NCI-H2196 (cell line): ENCODE measurements around the gene ROMO1.
"Not testable (repeated sequence)": the region's sequence is repeated elsewhere in the genome, so short reads cannot be mapped to it uniquely, and the experiment has no call there.

ENCODE experiments used
- DNase-seq: peaks from one replicate; lab custom pipeline; 2025; ENCODE audit not compliant: unreplicated experiment; lab: John Stamatoyannopoulos, UW

ROMO1 gene

DNA sequence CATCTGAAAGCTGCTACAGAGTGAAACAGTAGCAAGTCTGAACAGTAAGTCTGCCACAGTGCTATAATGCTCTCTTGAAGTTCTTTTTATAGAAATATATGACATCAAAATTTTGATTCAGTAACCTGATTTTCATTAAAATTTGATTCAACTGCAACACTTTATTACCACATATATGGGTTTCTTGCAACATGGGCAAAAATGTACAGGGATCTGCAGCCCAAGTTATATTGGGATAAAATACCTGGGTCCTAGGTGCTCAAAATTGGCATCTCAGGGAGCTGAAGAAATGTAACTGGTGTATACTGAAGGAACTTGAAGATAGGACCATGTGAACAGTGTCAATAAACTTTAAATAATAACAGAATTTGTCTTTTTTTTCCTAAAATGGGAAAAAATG, 10.8 kb downstream of the ROMO1 start:
- no peak for DNase-seq

DNA sequence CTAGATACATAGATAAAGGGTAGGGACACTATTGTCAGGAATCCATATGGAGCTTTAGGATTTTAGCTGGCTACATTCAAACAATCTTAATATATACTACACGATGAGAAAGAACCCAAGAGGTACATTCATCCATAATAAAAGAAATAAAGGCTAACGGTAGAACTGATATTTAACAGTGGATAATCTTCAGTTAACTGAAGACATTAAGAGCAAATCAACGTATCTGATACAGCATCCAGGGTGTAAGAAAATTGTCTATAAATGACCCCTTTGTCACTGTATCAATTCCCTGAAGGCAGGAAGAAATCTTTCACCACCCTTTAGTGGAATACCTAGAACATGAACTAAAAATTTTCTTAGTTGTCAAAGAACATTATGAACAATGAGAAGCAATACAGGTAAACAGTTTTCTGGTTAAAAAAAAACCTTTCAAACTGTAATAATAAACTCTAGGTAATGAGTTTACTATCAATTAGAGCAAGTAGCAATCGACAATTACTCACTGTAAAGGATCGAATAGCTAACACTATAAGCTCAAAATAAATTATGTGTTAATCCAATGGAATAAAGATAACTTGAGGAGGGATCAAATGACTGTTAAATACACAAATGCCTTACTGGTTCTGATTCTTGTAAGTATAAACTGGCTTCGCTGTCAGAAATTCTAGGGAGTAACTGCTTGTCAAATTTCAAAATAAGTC, 11.8 kb downstream of the ROMO1 start:
- no peak for DNase-seq

DNA sequence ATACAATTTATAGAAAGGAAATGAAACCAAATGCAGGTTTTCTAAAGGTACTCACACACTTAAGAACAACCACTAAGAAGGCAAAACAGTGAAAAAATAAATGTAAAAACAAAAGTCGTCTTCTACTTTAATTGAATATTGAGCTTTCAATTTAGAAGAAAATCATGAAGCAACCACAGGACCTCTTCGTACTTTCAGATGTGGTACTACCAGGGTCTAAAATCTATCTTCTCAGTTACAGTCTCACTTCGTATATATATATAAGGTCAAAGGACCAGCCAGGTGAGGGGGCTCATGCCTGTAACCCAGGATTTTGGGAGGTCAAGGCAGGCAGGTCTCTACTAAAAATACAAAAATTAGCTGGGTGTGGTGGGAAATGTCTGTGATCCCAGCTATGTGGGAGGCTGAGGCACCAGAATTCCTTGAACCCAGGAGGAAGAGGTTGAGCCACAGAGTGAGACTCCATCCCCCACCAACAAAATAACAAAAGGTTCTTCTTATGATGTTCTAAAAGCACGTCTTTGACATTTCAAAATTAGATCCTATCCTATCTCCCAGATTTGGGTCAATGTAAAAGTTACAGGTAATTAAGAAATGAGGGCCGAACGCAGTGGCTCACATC, 12.5 kb downstream of the ROMO1 start:
- DNase-seq, result no peak

DNA sequence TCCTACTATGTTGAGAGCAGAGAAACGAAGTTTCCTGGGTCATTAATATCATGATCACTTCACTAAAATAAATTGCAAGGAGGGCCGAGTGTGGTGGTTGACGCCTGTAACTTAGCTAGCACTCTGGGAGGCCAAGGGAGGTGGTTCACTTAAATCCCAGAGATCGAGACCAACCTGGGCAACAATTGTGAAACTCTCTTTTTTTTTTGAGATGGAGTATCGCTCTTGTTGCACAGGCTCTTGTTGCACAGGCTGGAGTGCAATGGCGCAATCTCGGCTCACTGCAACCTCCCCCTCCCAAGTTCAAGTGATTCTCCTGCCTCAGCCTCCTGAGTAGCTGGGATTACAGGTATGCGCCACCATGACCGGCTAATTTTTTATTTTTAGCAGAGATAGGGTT, 13.9 kb downstream of the ROMO1 start:
- not testable (repeated sequence) for DNase-seq

GRCh38 chr20:35714127-35714526, 14.9 kb downstream of the ROMO1 start:
- no peak for DNase-seq

- DNase-seq, result no peak
Measured at GRCh38 chr20:35715652-35716051, 16.4 kb downstream of the ROMO1 start.

GRCh38 chr20:35716330-35716729, 17.1 kb downstream of the ROMO1 start:
- DNase-seq, result no peak

DNA sequence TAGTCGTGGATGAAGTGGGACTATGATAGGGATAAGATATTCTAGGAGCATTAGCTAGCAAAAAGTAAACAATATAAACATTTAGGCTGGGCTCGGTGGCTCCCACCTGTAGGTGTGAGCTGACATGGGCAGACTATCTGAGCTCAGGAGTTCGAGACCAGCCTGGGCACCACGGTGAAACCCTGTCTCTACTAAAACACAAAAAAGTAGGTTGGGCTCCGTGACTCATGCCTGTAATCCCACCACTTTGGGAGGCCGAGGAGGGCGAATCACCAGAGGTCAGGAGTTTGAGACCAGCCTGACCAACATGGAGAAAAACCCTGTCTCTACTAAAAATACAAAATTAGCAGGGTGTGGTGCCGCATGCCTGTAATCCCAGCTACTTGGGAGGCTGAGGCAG, 19.1 kb downstream of the ROMO1 start:
- not testable (repeated sequence) for DNase-seq

DNA sequence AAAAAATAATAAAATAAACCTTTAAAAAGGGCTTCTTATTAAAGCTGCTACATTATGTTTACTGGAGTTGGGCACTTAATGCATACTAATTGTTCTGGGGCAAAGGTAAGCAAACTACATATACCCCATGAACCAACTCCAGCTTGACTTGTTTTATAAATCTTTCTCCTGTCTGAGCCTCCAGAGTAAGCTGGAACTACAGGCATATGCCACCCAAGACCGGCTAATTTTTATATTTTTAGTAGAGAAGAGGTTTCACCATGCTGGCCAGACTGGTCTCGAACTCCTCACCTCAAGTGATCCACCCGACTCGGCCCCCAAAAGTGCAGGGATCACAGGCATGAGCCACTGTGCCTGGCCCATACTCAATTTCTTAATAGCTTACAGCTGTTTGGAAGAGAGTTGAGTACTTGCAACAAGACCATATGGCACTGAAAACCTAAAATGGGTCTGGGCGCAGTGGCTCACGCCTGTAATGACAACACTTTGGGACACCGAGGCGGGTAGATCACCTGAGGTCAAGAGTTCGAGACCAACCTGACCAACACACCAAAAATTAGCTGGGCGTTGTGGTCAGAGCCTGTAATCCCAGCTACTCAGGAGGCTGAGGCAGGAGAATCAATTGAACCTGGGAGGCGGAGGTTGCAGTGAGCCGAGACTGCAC, 19.9 kb downstream of the ROMO1 start:
- DNase-seq, result no peak

GRCh38 chr20:35719717-35720116, 20.5 kb downstream of the ROMO1 start:
- DNase-seq, result no peak

GRCh38 chr20:35720165-35721123, 21.2 kb downstream of the ROMO1 start:
- no peak for DNase-seq

DNA sequence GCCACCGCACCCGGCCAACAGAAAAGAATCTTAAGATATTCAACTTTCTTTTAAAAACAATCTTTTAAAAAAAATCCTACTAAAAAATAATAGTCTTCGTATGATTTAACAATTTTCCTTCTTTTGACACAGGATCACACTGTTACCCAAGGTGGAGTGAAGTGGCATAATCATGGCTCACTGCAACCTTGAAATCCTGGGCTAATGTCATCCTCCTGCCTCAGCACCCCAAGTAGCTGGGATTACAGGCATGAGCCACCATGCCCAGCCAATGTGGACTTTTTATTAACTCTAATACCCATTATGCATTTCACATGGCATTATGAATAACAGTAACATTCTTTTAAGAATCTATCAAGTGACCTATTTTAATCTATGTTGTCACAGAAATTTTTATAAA, 22.0 kb downstream of the ROMO1 start:
- DNase-seq, result no peak

DNA sequence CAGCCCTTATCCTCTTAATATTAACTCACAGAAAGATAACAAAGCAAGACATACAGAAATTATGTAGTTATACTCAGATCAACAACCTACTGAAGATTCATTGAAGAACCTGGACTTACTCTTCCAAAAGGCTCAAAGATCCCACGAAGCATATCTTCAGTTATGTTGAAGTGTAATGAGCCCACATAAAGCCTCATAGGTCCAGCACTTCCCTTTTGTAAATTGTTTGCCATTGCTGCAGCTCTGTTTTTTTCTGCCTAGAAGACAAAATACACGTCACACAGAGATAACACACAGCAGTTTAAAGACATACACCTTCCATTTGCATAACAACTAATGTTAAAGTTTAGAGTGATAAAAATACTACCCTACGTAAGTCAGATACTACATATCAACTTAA, 22.4 kb downstream of the ROMO1 start:
- no peak for DNase-seq

- DNase-seq, result not testable (repeated sequence)
Measured at GRCh38 chr20:35723275-35723639, 24.1 kb downstream of the ROMO1 start.

GRCh38 chr20:35723652-35724320, 24.6 kb downstream of the ROMO1 start:
- DNase-seq, result not testable (repeated sequence)

- no peak for DNase-seq
Measured at GRCh38 chr20:35724321-35725230, 25.4 kb downstream of the ROMO1 start.

DNA sequence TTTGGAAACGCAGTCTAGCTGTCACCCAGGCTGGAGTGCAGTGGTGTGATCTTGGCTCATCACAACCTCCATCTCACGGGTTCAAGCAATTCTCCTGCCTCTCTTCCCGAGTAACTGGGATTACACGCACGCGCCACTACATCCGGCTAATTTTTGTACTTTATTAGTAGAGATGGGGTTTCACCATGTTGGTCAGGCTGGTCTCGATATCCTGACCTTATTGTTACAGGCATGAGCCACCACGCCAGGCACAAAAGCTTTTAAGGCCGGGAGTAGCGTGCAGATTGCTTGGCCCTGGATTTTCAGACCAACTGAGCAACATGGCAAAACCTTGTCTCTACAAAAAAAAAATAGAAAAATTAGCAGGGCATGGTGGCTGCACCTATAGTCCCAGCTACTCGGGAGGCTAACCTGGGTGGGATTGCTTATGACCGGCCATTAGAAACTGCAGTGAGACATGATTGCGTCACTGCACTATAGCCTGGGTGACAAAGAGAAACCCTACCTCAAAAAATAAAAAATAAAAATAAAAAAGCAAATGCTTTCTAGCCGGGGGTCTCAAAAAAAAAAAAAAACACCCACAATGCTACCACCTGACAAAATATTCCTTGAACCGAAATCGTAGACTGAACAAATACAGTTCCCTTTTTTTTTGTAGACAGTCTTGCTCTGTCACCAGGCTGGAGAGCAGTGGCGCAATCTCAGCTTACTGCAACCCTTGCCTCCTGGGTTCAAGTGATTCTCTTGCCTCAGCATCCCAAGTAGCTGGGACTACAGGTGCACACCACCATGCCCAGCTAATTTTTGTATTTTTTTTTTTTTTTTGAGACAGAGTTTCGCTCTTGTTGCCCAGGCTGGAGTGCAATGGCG, 27.9 kb downstream of the ROMO1 start:
- DNase-seq, result no peak

DNA sequence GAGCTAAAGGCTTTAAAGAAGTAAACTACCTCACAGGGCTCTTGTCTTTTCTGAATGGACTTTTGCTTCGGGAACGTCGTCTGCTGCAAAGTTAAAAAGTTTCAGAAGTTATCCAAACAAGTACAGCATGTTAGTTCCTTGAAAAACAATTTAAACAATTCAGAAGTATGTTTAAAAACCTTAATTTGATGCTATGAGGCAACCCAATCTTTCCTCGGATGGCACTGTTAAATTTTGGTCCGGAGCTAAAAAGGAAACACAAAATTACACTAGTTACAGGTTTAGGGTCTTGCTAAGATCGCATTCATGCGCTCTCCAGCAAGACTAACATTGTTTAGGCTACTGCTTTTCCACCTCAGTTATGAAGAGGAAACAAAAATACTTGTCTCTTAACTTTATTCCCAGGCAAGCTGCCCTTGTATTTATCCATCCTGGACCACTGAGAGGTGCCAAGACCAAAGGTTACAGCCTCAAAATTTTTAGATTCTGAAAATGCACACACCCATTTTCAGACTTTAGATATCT, 30.1 kb downstream of the ROMO1 start:
- DNase-seq, result no peak
